ENCODE results near the gene MINPP1.
A peak's percentile ranks its signal among the peaks of the same experiment; 100 is the strongest.

MINPP1 gene

GRCh38 chr10:87519582-87519981 lies 14.9 kb downstream of the MINPP1 start:
- no peak for DNase-seq (ENCODE audit: low spot score)

- DNase-seq (ENCODE audit: low spot score), result no peak
Observed at GRCh38 chr10:87523731-87524130, 19.0 kb downstream of the MINPP1 start.

- no peak for DNase-seq (ENCODE audit: low spot score)
Observed at GRCh38 chr10:87524296-87524695, 19.6 kb downstream of the MINPP1 start.

GRCh38 chr10:87531908-87532622 lies 27.4 kb downstream of the MINPP1 start:
- no peak for DNase-seq (ENCODE audit: low spot score)

- DNase-seq (ENCODE audit: low spot score), result no peak
Observed at GRCh38 chr10:87532696-87533095, 28.0 kb downstream of the MINPP1 start.

- DNase-seq (ENCODE audit: low spot score), result no peak
Observed at GRCh38 chr10:87534173-87534858, 29.6 kb downstream of the MINPP1 start.

- no peak for DNase-seq (ENCODE audit: low spot score)
Observed at GRCh38 chr10:87538092-87539015, 33.7 kb downstream of the MINPP1 start.

- no peak for DNase-seq (ENCODE audit: low spot score)
Observed at GRCh38 chr10:87541114-87541513, 36.4 kb downstream of the MINPP1 start.

GRCh38 chr10:87544721-87545120 lies 40.0 kb downstream of the MINPP1 start:
- peak; percentile 48 for DNase-seq (ENCODE audit: low spot score)

GRCh38 chr10:87545783-87546182 lies 41.1 kb downstream of the MINPP1 start:
- DNase-seq (ENCODE audit: low spot score), result no peak

- DNase-seq (ENCODE audit: low spot score), result no peak
Observed at GRCh38 chr10:87546210-87546609, 41.5 kb downstream of the MINPP1 start.

GRCh38 chr10:87546971-87547413 lies 42.3 kb downstream of the MINPP1 start:
- DNase-seq (ENCODE audit: low spot score), result peak; percentile 36

GRCh38 chr10:87547734-87548311 lies 43.1 kb downstream of the MINPP1 start:
- peak; percentile 47 for DNase-seq (ENCODE audit: low spot score)

GRCh38 chr10:87550741-87551140 lies 46.0 kb downstream of the MINPP1 start:
- no peak for DNase-seq (ENCODE audit: low spot score)

GRCh38 chr10:87551326-87551725 lies 46.6 kb downstream of the MINPP1 start:
- peak; percentile 42 for DNase-seq (ENCODE audit: low spot score)

- no peak for DNase-seq (ENCODE audit: low spot score)
Observed at GRCh38 chr10:87552248-87552929, 47.7 kb downstream of the MINPP1 start.

GRCh38 chr10:87557409-87557808 lies 52.7 kb downstream of the MINPP1 start:
- DNase-seq (ENCODE audit: low spot score), result no peak

GRCh38 chr10:87558333-87558732 lies 53.6 kb downstream of the MINPP1 start:
- no peak for DNase-seq (ENCODE audit: low spot score)

- DNase-seq (ENCODE audit: low spot score), result no peak
Observed at GRCh38 chr10:87559392-87559791, 54.7 kb downstream of the MINPP1 start.

- no peak for DNase-seq (ENCODE audit: low spot score)
Observed at GRCh38 chr10:87560495-87561129, 55.9 kb downstream of the MINPP1 start.

GRCh38 chr10:87562750-87563149 lies 58.1 kb downstream of the MINPP1 start:
- no peak for DNase-seq (ENCODE audit: low spot score)

Data from GM03348 (cell line).